ENCODE measurements around the gene TAS2R7.
"Not testable (repeated sequence)": the region's sequence is repeated elsewhere in the genome, so short reads cannot be mapped to it uniquely, and the experiment has no call there.

The TAS2R7 gene, protein sequence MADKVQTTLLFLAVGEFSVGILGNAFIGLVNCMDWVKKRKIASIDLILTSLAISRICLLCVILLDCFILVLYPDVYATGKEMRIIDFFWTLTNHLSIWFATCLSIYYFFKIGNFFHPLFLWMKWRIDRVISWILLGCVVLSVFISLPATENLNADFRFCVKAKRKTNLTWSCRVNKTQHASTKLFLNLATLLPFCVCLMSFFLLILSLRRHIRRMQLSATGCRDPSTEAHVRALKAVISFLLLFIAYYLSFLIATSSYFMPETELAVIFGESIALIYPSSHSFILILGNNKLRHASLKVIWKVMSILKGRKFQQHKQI

DNA sequence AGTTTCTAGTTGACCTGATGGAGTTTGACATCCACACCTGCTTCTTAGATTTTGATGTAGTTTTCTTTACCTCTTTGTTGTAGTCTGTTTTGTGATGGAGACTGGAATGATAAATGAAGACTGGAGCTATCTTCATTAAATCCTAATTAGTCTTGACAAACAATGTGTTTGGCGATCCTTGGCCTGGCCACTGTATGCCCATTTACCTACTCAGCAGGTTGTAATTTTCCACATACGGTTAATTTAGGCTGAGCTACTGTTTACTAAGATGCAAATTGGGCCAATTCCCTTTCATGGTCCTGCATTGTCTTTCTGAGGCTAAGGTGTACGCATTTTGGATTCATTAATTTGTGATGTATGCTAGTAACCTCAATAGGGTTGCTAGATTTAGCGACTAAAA lies at the start of gene TAS2R7:
TSS of gene TAS2R7 (minus strand) at position 41 of the 400 bp plus-strand sequence. CDS start 57 bp downstream, outside the sequence.
- DNase-seq, result no peak

DNA sequence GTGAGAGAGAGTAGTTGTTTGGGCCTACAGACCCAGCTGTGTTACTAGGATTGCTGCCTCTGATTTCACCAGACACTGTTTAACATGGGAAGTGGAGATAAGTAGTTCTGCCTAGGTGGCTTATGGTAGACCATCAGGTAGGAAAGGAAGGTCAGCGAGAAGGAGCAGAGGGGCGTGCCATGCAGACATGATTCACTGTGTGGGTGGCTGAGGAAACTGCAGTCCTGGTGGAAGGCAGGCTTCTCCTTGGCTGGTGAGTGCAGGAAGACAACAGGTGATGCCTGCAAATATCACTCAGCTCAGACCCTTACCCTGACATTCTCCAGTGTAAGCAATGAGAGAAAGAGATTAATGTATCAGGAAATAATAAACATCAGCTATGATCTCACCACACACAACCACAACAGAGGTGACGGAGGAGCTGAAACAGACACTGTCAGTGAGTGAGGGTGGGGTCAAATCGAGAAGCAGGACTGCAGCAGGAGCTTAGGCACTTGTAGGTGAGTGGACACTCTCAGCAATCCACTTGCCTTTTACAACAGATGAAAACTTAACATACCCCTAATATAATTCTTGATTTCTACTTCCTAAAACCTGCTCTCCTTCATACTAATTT lies 48.9 kb upstream of the TAS2R7 start:
- no peak for DNase-seq

- peak; percentile 3 for DNase-seq
Measured at GRCh38 chr12:10849425-10849878, 47.0 kb upstream of the TAS2R7 start, which contains the start of gene PRR4. TSS of gene PRR4 (minus strand) at chr12:10849475. CDS start at chr12:10849437, 38 bp downstream.

- no peak for DNase-seq
Measured at GRCh38 chr12:10847744-10848143, 45.3 kb upstream of the TAS2R7 start.

GRCh38 chr12:10842862-10843261 lies 40.4 kb upstream of the TAS2R7 start:
- no peak for DNase-seq

DNA sequence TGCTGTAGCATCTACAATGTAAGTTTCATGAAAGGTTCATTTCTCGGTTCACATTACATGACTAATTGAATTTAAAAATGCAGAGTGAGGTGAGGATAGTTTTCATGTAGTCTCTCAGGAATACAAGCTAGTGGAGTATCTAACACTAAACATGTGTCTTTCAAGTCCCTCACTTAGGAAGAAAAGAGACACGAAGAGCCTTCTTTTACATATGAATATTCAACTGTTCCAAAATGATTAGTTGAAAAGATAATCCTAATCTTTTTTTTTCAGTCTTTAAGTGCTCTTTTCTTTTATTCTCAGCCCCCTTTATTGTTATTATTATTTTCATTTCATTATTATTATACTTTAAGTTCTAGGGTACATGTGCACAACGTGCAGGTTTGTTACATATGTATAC lies 36.0 kb upstream of the TAS2R7 start:
- DNase-seq, result no peak

DNA sequence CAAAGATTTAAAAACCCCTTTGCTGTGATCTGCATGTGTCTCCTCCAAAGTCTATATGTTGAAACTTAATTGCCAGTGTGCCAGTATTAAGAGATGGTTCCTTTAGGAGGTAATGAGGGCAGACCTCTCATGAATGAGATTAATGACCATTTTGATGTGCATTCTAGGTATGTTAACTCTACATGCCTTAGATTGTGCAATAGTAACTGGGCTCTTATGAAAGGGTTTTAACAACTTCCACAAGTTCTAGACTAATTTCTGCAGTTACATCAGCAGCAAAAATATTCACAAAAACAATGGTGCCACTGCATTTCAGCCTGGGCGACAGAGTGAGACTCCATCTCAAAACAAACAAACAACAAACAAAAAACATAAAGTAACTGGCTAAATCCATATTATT lies 27.6 kb upstream of the TAS2R7 start:
- no peak for DNase-seq

DNA sequence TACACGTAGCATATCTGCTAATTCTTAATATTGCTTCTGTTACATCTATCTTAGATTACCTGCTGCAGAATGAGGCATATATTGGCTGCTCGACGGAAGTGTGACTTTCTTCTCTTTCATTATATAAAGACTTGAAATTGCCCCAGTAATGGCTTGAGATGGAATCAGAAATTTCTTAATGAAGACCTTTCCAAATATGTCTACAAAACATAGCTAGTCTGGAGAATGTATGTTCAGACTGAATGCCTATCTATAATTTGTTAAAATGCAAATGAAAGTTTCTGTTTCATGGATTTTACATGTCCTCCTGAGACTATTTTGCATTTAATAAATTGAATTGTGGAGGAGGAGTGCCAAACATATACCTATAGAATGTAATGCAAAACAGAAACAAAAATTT lies 23.8 kb upstream of the TAS2R7 start, which contains the start of gene TAS2R10:
TSS of gene TAS2R10 (minus strand) at position 101 of the 400 bp plus-strand sequence. CDS start at position 12, 89 bp downstream.
- no peak for DNase-seq

- no peak for DNase-seq
Measured at GRCh38 chr12:10824957-10825356, 22.5 kb upstream of the TAS2R7 start.

GRCh38 chr12:10811883-10812536 lies 9.6 kb upstream of the TAS2R7 start:
- DNase-seq, result no peak

DNA sequence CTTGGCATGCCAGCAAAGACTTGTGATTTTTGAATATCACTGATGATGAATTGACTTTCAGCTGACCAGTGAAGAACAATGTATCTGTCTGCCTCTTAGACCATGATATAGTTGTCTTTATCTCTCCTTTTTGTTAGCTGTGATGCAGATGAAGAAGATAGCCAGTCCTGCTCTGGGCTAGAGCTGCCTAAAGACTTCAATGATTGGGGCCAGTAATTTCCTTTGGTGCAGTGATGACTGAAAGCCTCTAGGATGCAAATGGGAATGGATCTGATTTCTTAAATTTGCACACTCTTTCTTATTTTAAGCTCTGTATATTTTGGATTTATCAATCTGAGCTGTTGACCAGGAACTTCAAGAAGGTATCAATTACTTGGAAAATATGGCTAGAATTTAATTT lies 7.6 kb upstream of the TAS2R7 start, which contains the start of gene TAS2R9:
TSS of gene TAS2R9 (minus strand) at position 101 of the 400 bp plus-strand sequence. CDS start at position 8, 93 bp downstream.
- DNase-seq, result no peak

GRCh38 chr12:10807186-10807585 lies 4.8 kb upstream of the TAS2R7 start, which contains the start of gene TAS2R8:
TSS of gene TAS2R8 (minus strand) at chr12:10807286. CDS start at chr12:10806980, 306 bp downstream.
- no peak for DNase-seq

- DNase-seq, result no peak
Measured at GRCh38 chr12:10801741-10802140, 686 bp downstream of the TAS2R7 start.

DNA sequence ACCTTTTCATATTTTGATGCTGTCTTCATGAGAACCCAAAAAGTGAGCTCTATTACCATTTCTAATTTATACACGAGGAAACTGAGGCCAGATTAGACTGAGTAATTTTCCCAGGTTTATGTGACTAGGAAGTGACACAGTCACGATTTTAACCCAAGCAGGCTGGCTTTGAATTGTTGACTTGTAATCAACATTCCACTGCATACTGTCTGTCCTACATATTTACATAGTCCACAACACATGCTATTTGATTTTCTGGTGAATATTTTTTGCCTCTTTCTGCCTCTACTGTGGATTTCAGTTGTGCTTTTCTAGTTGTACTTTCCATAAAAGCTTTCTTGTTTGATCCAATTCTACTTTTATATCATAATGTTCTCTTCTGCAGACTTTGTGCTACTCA lies 8.2 kb downstream of the TAS2R7 start:
- no peak for DNase-seq

GRCh38 chr12:10791769-10792168 lies 10.7 kb downstream of the TAS2R7 start:
- DNase-seq, result not testable (repeated sequence)

- DNase-seq, result no peak
Measured at GRCh38 chr12:10783252-10783651, 19.2 kb downstream of the TAS2R7 start.

GRCh38 chr12:10779103-10779502 lies 23.3 kb downstream of the TAS2R7 start:
- no peak for DNase-seq

DNA sequence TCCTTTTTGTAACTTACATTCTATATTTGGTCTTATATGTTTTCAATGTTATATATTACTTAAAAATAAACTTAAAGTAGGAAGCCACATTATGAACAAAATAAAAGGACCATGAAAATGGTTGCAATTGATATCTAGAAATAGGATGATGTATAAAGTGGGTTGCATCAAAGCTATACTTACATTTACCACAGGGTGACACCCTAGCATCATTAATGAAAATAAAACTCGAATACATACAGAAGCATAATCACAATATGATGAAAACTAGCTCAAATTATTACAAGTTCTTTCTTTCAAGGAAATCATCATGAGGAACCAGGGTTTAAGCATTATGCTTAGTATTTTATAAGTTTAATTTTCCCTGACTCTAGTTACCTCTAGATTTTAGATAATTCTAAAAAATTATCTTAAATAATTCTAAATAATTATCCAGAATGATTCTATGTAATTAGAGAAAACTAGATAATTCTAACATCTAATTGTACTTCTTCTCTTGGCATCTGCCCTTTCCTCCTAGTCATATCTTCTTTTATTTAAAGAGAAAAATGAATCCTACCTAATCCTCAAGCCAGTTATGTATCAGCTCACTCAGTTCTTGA lies 31.2 kb downstream of the TAS2R7 start:
- DNase-seq, result peak; percentile 46

DNA sequence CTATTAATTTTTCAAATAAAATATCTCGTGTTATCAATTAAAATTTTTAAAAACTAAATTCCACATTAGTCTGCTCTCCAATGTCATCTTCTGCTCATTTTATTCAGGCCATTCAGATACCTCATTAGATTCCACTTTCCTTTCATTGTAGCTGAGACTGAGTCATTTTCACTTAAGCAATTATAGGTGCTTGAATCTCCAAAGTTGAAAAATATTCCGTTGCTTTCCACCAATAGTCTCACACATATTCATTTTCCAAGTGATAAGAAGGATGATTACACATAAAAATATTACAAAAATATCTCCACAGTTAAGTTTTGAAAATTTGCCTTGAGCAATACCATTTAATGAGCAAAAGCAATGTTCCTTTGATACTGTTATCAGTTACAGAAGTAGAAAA lies 42.8 kb downstream of the TAS2R7 start:
- no peak for DNase-seq

GRCh38 chr12:10756194-10756593 lies 46.2 kb downstream of the TAS2R7 start:
- DNase-seq, result no peak

DNA sequence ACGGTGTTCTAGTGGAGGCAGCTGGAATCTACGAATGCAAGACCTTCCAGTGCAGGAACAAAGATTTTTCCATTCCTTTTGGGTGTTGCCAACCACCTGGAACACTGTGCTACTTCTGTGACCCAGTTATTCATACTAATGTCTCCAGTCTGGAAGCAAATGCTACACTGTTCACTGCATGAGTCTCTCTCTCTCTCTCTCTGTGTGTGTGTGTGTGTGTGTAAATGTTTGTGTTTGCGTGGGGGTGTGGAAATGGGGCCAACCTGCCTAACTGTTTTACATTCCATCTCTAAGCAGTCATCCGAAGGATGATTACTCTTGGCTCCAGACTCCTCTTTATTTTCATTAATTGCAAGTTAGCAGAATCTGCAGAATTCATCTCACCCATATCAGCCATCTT lies 49.4 kb downstream of the TAS2R7 start:
- no peak for DNase-seq

All from CD4-positive, alpha-beta T cell treated with Interleukin-4 for 4 hours (primary cell).